ENCODE measurements around the gene LCOR.

LCOR gene

DNA sequence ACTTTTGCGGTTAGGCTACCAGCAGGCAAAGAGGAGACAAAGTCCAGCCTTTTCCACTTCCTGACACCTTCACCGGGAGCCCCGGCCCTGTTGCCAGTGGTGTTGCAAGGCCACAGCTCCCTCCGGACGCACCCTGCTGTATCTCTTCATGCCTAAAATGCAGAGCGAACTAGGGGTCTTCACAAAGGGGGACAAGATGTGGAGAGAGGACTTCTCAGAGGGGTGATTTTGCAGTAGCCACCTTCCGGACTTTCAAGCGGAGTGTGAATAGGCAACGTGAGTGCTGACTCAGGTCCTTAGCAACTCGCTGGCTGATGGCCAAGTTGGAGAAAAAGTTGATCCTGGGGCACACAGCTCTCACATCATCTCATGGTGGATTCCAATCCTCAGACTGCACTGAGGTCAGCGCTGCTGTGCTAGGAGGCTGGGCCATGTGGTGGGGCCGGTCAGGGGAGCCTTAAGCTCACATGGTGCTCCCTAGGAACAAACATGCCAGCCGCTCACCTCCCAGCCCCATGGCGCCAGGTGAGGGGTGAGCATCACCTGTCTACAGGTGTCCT is 166.3 kb downstream of the LCOR start:
- Histone ChIP-seq H3K27me3 (replicated peaks; ENCODE audit: insufficient read depth, low read length) (no peaks in the 10 kb centered on the region), H3K27ac (ENCODE audit: low read length) (no peak overlapping the region), H3K9me2 (replicated peaks; ENCODE audit: insufficient read depth, low read length) (no peaks in the 10 kb centered on the region), H2AFZ (ENCODE audit: low read length) (no peak overlapping the region), H3K4me2 (ENCODE audit: low read depth, low read length) (no peak overlapping the region), H3K9me3 (replicated peaks; ENCODE audit: insufficient read depth, low read length) (no peaks in the 10 kb centered on the region), H3F3A (ENCODE audit: insufficient read depth, low read length) (no peaks in the 10 kb centered on the region), H3K36me3 (replicated peaks; ENCODE audit: insufficient read depth, low read length) (no peaks in the 10 kb centered on the region), H3K79me2 (ENCODE audit: low read length) (no peaks in the 10 kb centered on the region), H3K4me1 (ENCODE audit: low read length) (no peaks in the 10 kb centered on the region), H4K20me1 (ENCODE audit: insufficient read depth, low read length) (no peaks in the 10 kb centered on the region), H3K4me3 (ENCODE audit: low read length) (no peak overlapping the region), H3K9ac (ENCODE audit: low read length) (no peak overlapping the region)
- no peak for DNase-seq
- TF ChIP-seq CTCF (IDR thresholded peaks at IDR 0.05; ENCODE audit: low read length) (no peak), EZH2 (optimal IDR thresholded peaks at IDR 0.05; ENCODE audit: low read depth, low read length) (no peak), EZH2phosphoT487 (IDR thresholded peaks at IDR 0.05; ENCODE audit: low read length) (no peak)

- no peak for DNase-seq
- Histone ChIP-seq H3K4me1 (ENCODE audit: low read length) (no peaks in the 10 kb centered on the region), H3F3A (ENCODE audit: insufficient read depth, low read length) (no peaks in the 10 kb centered on the region), H3K4me3 (ENCODE audit: low read length) (no peak overlapping the region), H4K20me1 (ENCODE audit: insufficient read depth, low read length) (no peaks in the 10 kb centered on the region), H3K27ac (ENCODE audit: low read length) (no peak overlapping the region), H3K36me3 (replicated peaks; ENCODE audit: insufficient read depth, low read length) (no peaks in the 10 kb centered on the region), H3K4me2 (ENCODE audit: low read depth, low read length) (no peak overlapping the region), H3K9ac (ENCODE audit: low read length) (no peak overlapping the region), H3K9me3 (replicated peaks; ENCODE audit: insufficient read depth, low read length) (no peaks in the 10 kb centered on the region), H3K9me2 (replicated peaks; ENCODE audit: insufficient read depth, low read length) (no peaks in the 10 kb centered on the region), H2AFZ (ENCODE audit: low read length) (no peak overlapping the region), H3K79me2 (ENCODE audit: low read length) (no peaks in the 10 kb centered on the region), H3K27me3 (replicated peaks; ENCODE audit: insufficient read depth, low read length) (no peaks in the 10 kb centered on the region)
- TF ChIP-seq EZH2 (optimal IDR thresholded peaks at IDR 0.05; ENCODE audit: low read depth, low read length) (no peak), CTCF (IDR thresholded peaks at IDR 0.05; ENCODE audit: low read length) (no peak), EZH2phosphoT487 (IDR thresholded peaks at IDR 0.05; ENCODE audit: low read length) (no peak)
Observed at GRCh38 chr10:96999337-96999736, 167.2 kb downstream of the LCOR start.

GRCh38 chr10:96999987-97000386 is 167.9 kb downstream of the LCOR start:
- DNase-seq: no peak
- no peak overlapping the region for H3K27ac ChIP-seq (ENCODE audit: low read length)
- TF ChIP-seq CTCF (IDR thresholded peaks at IDR 0.05; ENCODE audit: low read length): no peak
- TF ChIP-seq EZH2 (optimal IDR thresholded peaks at IDR 0.05; ENCODE audit: low read depth, low read length): no peak
- no peak for TF ChIP-seq EZH2phosphoT487 (IDR thresholded peaks at IDR 0.05; ENCODE audit: low read length)
- H3K9ac ChIP-seq (ENCODE audit: low read length): no peak overlapping the region
- no peak overlapping the region for H3K4me2 ChIP-seq (ENCODE audit: low read depth, low read length)
- no peaks in the 10 kb centered on the region for H3K79me2 ChIP-seq (ENCODE audit: low read length)
- no peak overlapping the region for H3K4me3 ChIP-seq (ENCODE audit: low read length)
- no peaks in the 10 kb centered on the region for H3K27me3 ChIP-seq (replicated peaks; ENCODE audit: insufficient read depth, low read length)
- H3K9me2 ChIP-seq (replicated peaks; ENCODE audit: insufficient read depth, low read length): no peaks in the 10 kb centered on the region
- no peak overlapping the region for H2AFZ ChIP-seq (ENCODE audit: low read length)
- H3K36me3 ChIP-seq (replicated peaks; ENCODE audit: insufficient read depth, low read length): no peaks in the 10 kb centered on the region
- no peaks in the 10 kb centered on the region for H3K9me3 ChIP-seq (replicated peaks; ENCODE audit: insufficient read depth, low read length)
- H4K20me1 ChIP-seq (ENCODE audit: insufficient read depth, low read length): no peaks in the 10 kb centered on the region
- H3F3A ChIP-seq (ENCODE audit: insufficient read depth, low read length): no peaks in the 10 kb centered on the region
- no peaks in the 10 kb centered on the region for H3K4me1 ChIP-seq (ENCODE audit: low read length)
